Astrocyte of the hippocampus (primary cell): ENCODE measurements around the gene PPM1N.

Experiments used
- DNase-seq: peaks from one replicate; pipeline ENCODE4 v3.0.0; 2011; ENCODE audit warnings: low read depth, low spot score

The PPM1N gene

GRCh38 chr19:45498411-45499195, at the start of gene PPM1N:
Gene PPM1N, plus strand, starts transcription at chr19:45498443. Its CDS starts 30 bp downstream, at chr19:45498473.
- DNase-seq, result peak; percentile 56

- DNase-seq, result no peak
Observed at GRCh38 chr19:45448887-45449299, 49.4 kb upstream of the PPM1N start.

GRCh38 chr19:45450012-45450333, 48.3 kb upstream of the PPM1N start:
- no peak for DNase-seq

GRCh38 chr19:45451131-45451849, 47.0 kb upstream of the PPM1N start:
- DNase-seq, result peak; percentile 66

- DNase-seq, result no peak
Observed at GRCh38 chr19:45451850-45452387, 46.3 kb upstream of the PPM1N start.

GRCh38 chr19:45455707-45456499, 42.3 kb upstream of the PPM1N start:
- DNase-seq, result peak; percentile 100

- DNase-seq, result no peak
Observed at GRCh38 chr19:45456500-45456815, 41.8 kb upstream of the PPM1N start.

- DNase-seq, result no peak
Observed at GRCh38 chr19:45457776-45458175, 40.5 kb upstream of the PPM1N start.

GRCh38 chr19:45460807-45461347, 37.4 kb upstream of the PPM1N start:
- DNase-seq, result no peak

- DNase-seq, result no peak
Observed at GRCh38 chr19:45462174-45462573, 36.1 kb upstream of the PPM1N start.

- DNase-seq, result no peak
Observed at GRCh38 chr19:45463241-45463640, 35.0 kb upstream of the PPM1N start.

GRCh38 chr19:45464274-45464673, 34.0 kb upstream of the PPM1N start:
- no peak for DNase-seq

GRCh38 chr19:45464852-45465441, 33.3 kb upstream of the PPM1N start:
- no peak for DNase-seq

GRCh38 chr19:45467115-45467455, 31.2 kb upstream of the PPM1N start:
- DNase-seq, result no peak

- DNase-seq, result peak; percentile 97
Observed at GRCh38 chr19:45467456-45468158, 30.6 kb upstream of the PPM1N start, which contains the start of gene FOSB. Gene FOSB, plus strand, starts transcription at chr19:45467996. Its CDS starts 591 bp downstream, at chr19:45468587.

- peak; percentile 51 for DNase-seq
Observed at GRCh38 chr19:45468159-45468651, 30.0 kb upstream of the PPM1N start.

- DNase-seq, result no peak
Observed at GRCh38 chr19:45468803-45469131, 29.5 kb upstream of the PPM1N start.

GRCh38 chr19:45469132-45469944, 28.9 kb upstream of the PPM1N start:
- DNase-seq, result peak; percentile 97

GRCh38 chr19:45469945-45470761, 28.1 kb upstream of the PPM1N start:
- peak; percentile 82 for DNase-seq
